Stimulated activated naive CD4-positive, alpha-beta T cell (primary cell): ENCODE data around the gene S100Z.

ENCODE experiments used
- DNase-seq, 6 experiments: peaks; one replicate each; lab custom pipeline; 2025; lab: John Stamatoyannopoulos, UW

Gene S100Z

GRCh38 chr5:76953551-76954382 is 104.0 kb downstream of the S100Z start:
- DNase-seq = no peak

DNA sequence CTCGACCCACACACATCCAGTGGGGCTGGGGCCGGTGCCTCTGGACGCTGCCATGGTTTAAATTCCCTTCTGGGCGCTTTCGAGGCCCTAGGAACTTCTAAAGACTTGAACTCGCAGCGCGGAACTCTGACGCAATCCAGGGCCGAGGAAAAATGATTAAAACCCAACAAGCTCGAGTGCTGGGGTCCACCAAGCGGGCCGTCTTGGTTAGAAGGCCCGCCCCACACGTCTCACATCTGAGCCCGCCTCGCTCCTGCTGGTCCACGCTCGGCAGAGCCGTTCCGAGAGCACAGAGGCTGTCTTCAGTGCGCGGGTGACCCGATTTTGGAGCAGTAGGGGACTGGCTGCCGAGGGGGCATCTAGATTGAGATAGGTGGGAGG is 104.6 kb downstream of the S100Z start:
- DNase-seq = no peak

- no peak for DNase-seq
These were observed 106.2 kb downstream of the S100Z start for GRCh38 chr5:76956033-76956432.

GRCh38 chr5:76958991-76959767 is 109.4 kb downstream of the S100Z start:
- DNase-seq = no peak

- no peak for DNase-seq
These were observed 110.3 kb downstream of the S100Z start for GRCh38 chr5:76960004-76960625.

GRCh38 chr5:76964060-76964459 is 114.2 kb downstream of the S100Z start:
- no peak for DNase-seq
